GM18508 (cell line): ENCODE results near the gene PFN2.

ENCODE experiments used
- ATAC-seq: cut with Tn5 transposase; IDR thresholded peaks from one replicate; pipeline ENCODE4 v1.9.1; 2021; ENCODE audit warnings: moderate number of reproducible peaks; ENCODE audit not compliant: insufficient read depth, unreplicated experiment

Gene PFN2

DNA sequence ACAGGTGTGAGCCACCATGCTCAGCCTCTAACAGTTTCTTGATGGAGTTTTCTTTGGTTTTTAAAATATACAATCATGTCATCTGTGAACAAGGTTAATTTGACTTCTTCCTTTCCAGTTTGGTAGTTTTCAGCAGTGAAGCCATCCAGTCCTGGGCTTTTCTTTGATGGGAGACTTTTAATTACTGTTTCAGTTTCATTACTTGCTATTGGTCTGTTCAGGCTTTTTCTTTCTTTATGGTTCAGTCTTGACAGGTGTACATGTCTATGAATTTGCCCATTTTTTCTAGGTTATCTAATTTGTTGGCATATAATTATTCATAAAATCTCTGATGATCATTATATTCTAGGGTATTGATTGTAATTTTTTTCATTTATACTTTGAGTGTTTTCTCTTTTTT lies 36.8 kb downstream of the PFN2 start:
- ATAC-seq = no peak

- no peak for ATAC-seq
Measured at GRCh38 chr3:149933008-149933407, 37.7 kb downstream of the PFN2 start.

GRCh38 chr3:149920119-149920518 lies 50.6 kb downstream of the PFN2 start:
- ATAC-seq = no peak

- no peak for ATAC-seq
Measured at GRCh38 chr3:149919509-149919908, 51.2 kb downstream of the PFN2 start.

- no peak for ATAC-seq
Measured at GRCh38 chr3:149917124-149917667, 53.5 kb downstream of the PFN2 start.
